ENCODE data around the gene UCK1.

Gene UCK1

GRCh38 chr9:131495785-131496184, 35.3 kb downstream of the UCK1 start:
- H3K4me1 ChIP-seq (ENCODE audit: insufficient read depth, low read length, poor library complexity, severe bottlenecking), result peaks cover 6% of the 10 kb centered on the region
- no peaks in the 10 kb centered on the region for H3K9me3 ChIP-seq (ENCODE audit: insufficient read depth, low read depth, low read length)
- no peak overlapping the region for H2AFZ ChIP-seq (ENCODE audit: low read length)
- no peaks in the 10 kb centered on the region for H3K27me3 ChIP-seq (ENCODE audit: insufficient read depth, low read length, poor library complexity, severe bottlenecking)
- no peaks in the 10 kb centered on the region for H4K20me1 ChIP-seq (ENCODE audit: insufficient read depth, low read length, poor library complexity, severe bottlenecking)
- no peaks in the 10 kb centered on the region for H3F3A ChIP-seq (ENCODE audit: low read depth)
- no peak overlapping the region for H3K4me2 ChIP-seq (ENCODE audit: low read depth, low read length, poor library complexity, severe bottlenecking)
- H3K9me2 ChIP-seq (replicated peaks; ENCODE audit: low read depth, low read length), result no peaks in the 10 kb centered on the region
- H3K79me2 ChIP-seq (ENCODE audit: insufficient read depth, low read length), result no peaks in the 10 kb centered on the region
- H3K9ac ChIP-seq (ENCODE audit: low read depth, low read length, poor library complexity, severe bottlenecking), result no peak overlapping the region
- no peak for TF ChIP-seq EZH2phosphoT487 (IDR thresholded peaks at IDR 0.05; ENCODE audit: borderline replicate concordance)
- no peak for TF ChIP-seq CTCF (conservative IDR thresholded peaks at IDR 0.05; ENCODE audit: low read length)
- no peak overlapping the region for H3K4me3 ChIP-seq (ENCODE audit: low read length, poor library complexity, severe bottlenecking)
- peaks cover 91% of the 10 kb centered on the region for H3K36me3 ChIP-seq (ENCODE audit: insufficient read depth, low read length)

GRCh38 chr9:131494296-131494870, 36.7 kb downstream of the UCK1 start:
- no peaks in the 10 kb centered on the region for H4K20me1 ChIP-seq (ENCODE audit: insufficient read depth, low read length, poor library complexity, severe bottlenecking)

GRCh38 chr9:131492070-131492469, 39.0 kb downstream of the UCK1 start:
- H2AFZ ChIP-seq (ENCODE audit: low read length), result no peak overlapping the region
- H3K4me3 ChIP-seq (ENCODE audit: low read length, poor library complexity, severe bottlenecking), result no peak overlapping the region
- H3K9me3 ChIP-seq (ENCODE audit: insufficient read depth, low read depth, low read length), result no peaks in the 10 kb centered on the region
- no peaks in the 10 kb centered on the region for H3K9me2 ChIP-seq (replicated peaks; ENCODE audit: low read depth, low read length)
- TF ChIP-seq EZH2phosphoT487 (IDR thresholded peaks at IDR 0.05; ENCODE audit: borderline replicate concordance) (no peak), CTCF (conservative IDR thresholded peaks at IDR 0.05; ENCODE audit: low read length) (no peak)
- H4K20me1 ChIP-seq (ENCODE audit: insufficient read depth, low read length, poor library complexity, severe bottlenecking), result peaks cover 2% of the 10 kb centered on the region
- peaks cover 100% of the 10 kb centered on the region for H3K36me3 ChIP-seq (ENCODE audit: insufficient read depth, low read length)
- H3K79me2 ChIP-seq (ENCODE audit: insufficient read depth, low read length), result no peaks in the 10 kb centered on the region
- H3K9ac ChIP-seq (ENCODE audit: low read depth, low read length, poor library complexity, severe bottlenecking), result no peak overlapping the region
- no peaks in the 10 kb centered on the region for H3K27me3 ChIP-seq (ENCODE audit: insufficient read depth, low read length, poor library complexity, severe bottlenecking)
- H3K4me1 ChIP-seq (ENCODE audit: insufficient read depth, low read length, poor library complexity, severe bottlenecking), result no peaks in the 10 kb centered on the region
- H3K4me2 ChIP-seq (ENCODE audit: low read depth, low read length, poor library complexity, severe bottlenecking), result no peak overlapping the region
- no peaks in the 10 kb centered on the region for H3F3A ChIP-seq (ENCODE audit: low read depth)

More at GRCh38 chr9:131494296-131494870, 36.7 kb downstream of the UCK1 start:
- H3K36me3 ChIP-seq (ENCODE audit: insufficient read depth, low read length), result peaks cover 100% of the 10 kb centered on the region
- no peaks in the 10 kb centered on the region for H3K79me2 ChIP-seq (ENCODE audit: insufficient read depth, low read length)
- H3K4me3 ChIP-seq (ENCODE audit: low read length, poor library complexity, severe bottlenecking), result no peak overlapping the region
- H2AFZ ChIP-seq (ENCODE audit: low read length), result no peak overlapping the region
- TF ChIP-seq EZH2phosphoT487 (IDR thresholded peaks at IDR 0.05; ENCODE audit: borderline replicate concordance), result no peak
- TF ChIP-seq CTCF (conservative IDR thresholded peaks at IDR 0.05; ENCODE audit: low read length), result no peak
- no peaks in the 10 kb centered on the region for H3K9me2 ChIP-seq (replicated peaks; ENCODE audit: low read depth, low read length)
- H3K4me1 ChIP-seq (ENCODE audit: insufficient read depth, low read length, poor library complexity, severe bottlenecking), result no peaks in the 10 kb centered on the region
- H3K4me2 ChIP-seq (ENCODE audit: low read depth, low read length, poor library complexity, severe bottlenecking), result no peak overlapping the region
- no peaks in the 10 kb centered on the region for H3F3A ChIP-seq (ENCODE audit: low read depth)
- H3K27me3 ChIP-seq (ENCODE audit: insufficient read depth, low read length, poor library complexity, severe bottlenecking), result no peaks in the 10 kb centered on the region
- H3K9ac ChIP-seq (ENCODE audit: low read depth, low read length, poor library complexity, severe bottlenecking), result no peak overlapping the region
- no peaks in the 10 kb centered on the region for H3K9me3 ChIP-seq (ENCODE audit: insufficient read depth, low read depth, low read length)
